K562 (cell line): ENCODE measurements around the gene SYNGR3. TPM values are rescaled to one million over a fixed set of nuclear protein-coding genes. Genes with fewer than 3 reads are reported as not detected.

Experiments used
- BCL6 ChIP-seq: fragments of 250-450 bp; sonication (Bioruptor Pico); IDR thresholded peaks from 2 replicates; pipeline ENCODE4 v1.4.0; 2020
- BRD4 ChIP-seq: fragments of 200-600 bp; sonication (generic); IDR thresholded peaks from 2 replicates; pipeline ENCODE4 v1.6.1; 2017; ENCODE audit warnings: inconsistent platforms
- E2F6 ChIP-seq, 2 experiments: IDR thresholded peaks; 2 replicates each; pipeline ENCODE4 v1.6.1; 2011; ENCODE audit warnings: borderline replicate concordance in 1 of 2, control low read depth in 1 of 2, low read depth in 1 of 2, low read length in 1 of 2, mild to moderate bottlenecking in 1 of 2, mixed read lengths in 1 of 2, moderate library complexity in 1 of 2; ENCODE audit not compliant: insufficient read depth in 1 of 2, insufficient read length in 1 of 2, poor library complexity in 1 of 2, severe bottlenecking in 1 of 2; ENCODE audit errors: extremely low read depth in 1 of 2
- ESRRA ChIP-seq: fragments of 450-650 bp; IDR thresholded peaks from 2 replicates; pipeline ENCODE4 v1.6.1; 2014; ENCODE audit warnings: low read depth, mild to moderate bottlenecking, moderate library complexity, borderline replicate concordance
- KDM5B ChIP-seq: fragments of 200-600 bp; sonication (generic); IDR thresholded peaks from 2 replicates; pipeline ENCODE4 v1.6.1; 2012; ENCODE audit warnings: low read depth, mild to moderate bottlenecking, moderate library complexity, low read length, control low read depth, inconsistent platforms; ENCODE audit not compliant: insufficient replicate concordance
- PHF21A ChIP-seq: fragments of 450-650 bp; IDR thresholded peaks from 2 replicates; pipeline ENCODE4 v1.6.1; 2017; ENCODE audit warnings: low read depth, borderline replicate concordance
- POLR2G ChIP-seq: fragments of 200-400 bp; formaldehyde crosslinking; IDR thresholded peaks from 2 replicates; pipeline ENCODE4 v1.6.1; 2017; ENCODE audit warnings: low read depth, mild to moderate bottlenecking, antibody characterized with exemption, low read length, moderate library complexity
- SAP30 ChIP-seq: fragments of 200-600 bp; sonication (generic); IDR thresholded peaks from 2 replicates; pipeline ENCODE4 v1.6.1; 2012; ENCODE audit warnings: borderline replicate concordance, low read depth, mild to moderate bottlenecking, moderate library complexity, low read length, control low read depth, inconsistent platforms; ENCODE audit not compliant: insufficient read depth, poor library complexity, severe bottlenecking
- SREBF1 ChIP-seq: fragments of 150-350 bp; IDR thresholded peaks from 2 replicates; pipeline ENCODE4 v1.6.1; 2014; ENCODE audit warnings: antibody characterized with exemption, low read depth, low read length, borderline replicate concordance
- THAP12 ChIP-seq: fragments of 250-450 bp; sonication (Bioruptor Pico); IDR thresholded peaks from 2 replicates; pipeline ENCODE4 v1.9.0; 2021; ENCODE audit warnings: mild to moderate bottlenecking, inconsistent platforms
- ZBTB33 ChIP-seq: sonication (generic); formaldehyde crosslinking; IDR thresholded peaks from 2 replicates; pipeline ENCODE4 v1.8.1; 2023; ENCODE audit warnings: mild to moderate bottlenecking, missing genetic modification reagents
- ZFX ChIP-seq: sonication (generic); formaldehyde crosslinking; IDR thresholded peaks from 2 replicates; pipeline ENCODE4 v1.8.0; 2022; ENCODE audit warnings: mild to moderate bottlenecking, missing genetic modification reagents, moderate library complexity
- ZKSCAN3 ChIP-seq: fragments of 250-450 bp; sonication (Bioruptor Pico); IDR thresholded peaks from 2 replicates; pipeline ENCODE4 v1.4.0; 2020
- ZNF212 ChIP-seq: fragments of 450-650 bp; formaldehyde crosslinking; IDR thresholded peaks from 2 replicates; pipeline ENCODE4 v1.4.0; 2020; ENCODE audit warnings: mild to moderate bottlenecking
- ZNF668 ChIP-seq: fragments of 250-450 bp; sonication (Bioruptor Pico); IDR thresholded peaks from 2 replicates; pipeline ENCODE4 v1.8.0; 2022; ENCODE audit warnings: mild to moderate bottlenecking, inconsistent platforms
- polyA plus RNA-seq, 8 experiments: library from polyadenylated mRNA; depleted of rRNA in 4 of 8; stranded (reverse) in 5 of 8; unstranded in 3 of 8; fragments of >200 nt; fragmentation: Nextera tagmentation in 2 of 8; fragmentation: Illumina TruSeq in 1 of 8; extraction: Ambion mirVana in 2 of 8; extraction: Trizol in 1 of 8; gene quantifications; 2 replicates each; pipeline versions ENCODE4 v1.2.1 to v1.2.3, GENCODE V29; 2011 to 2014; ENCODE audit warnings: inconsistent platforms in 1 of 8, missing spikeins in 1 of 8
- total RNA-seq, 7 experiments: library from RNA; depleted of rRNA in 6 of 7; stranded (reverse); fragments of >200 nt in 6 of 7; fragmentation: Illumina TruSeq in 2 of 7; extraction: Trizol in 2 of 7; gene quantifications; 2 replicates each; pipeline versions ENCODE4 v1.2.1 to v1.2.3, GENCODE V29; 2011 to 2021; ENCODE audit warnings: low replicate concordance in 1 of 7
- TF ChIP-seq, protein P1 (sequence below): fragments of 250-450 bp; sonication (Bioruptor Pico); IDR thresholded peaks from 2 replicates; pipeline ENCODE4 v1.9.0; 2021; ENCODE audit warnings: mild to moderate bottlenecking
- TF ChIP-seq, protein P2 (sequence below): sonication (generic); formaldehyde crosslinking; IDR thresholded peaks from 2 replicates; pipeline ENCODE4 v1.8.0; 2022; ENCODE audit warnings: missing genetic modification reagents, mild to moderate bottlenecking, moderate library complexity, borderline replicate concordance

Gene SYNGR3
- total and polyA plus RNA-seq, 9 of the 15 experiments (the other 6 are each of a cell fraction or from before 2014, with no cell fraction given): 3.7 to 69.2 (median 36.3) TPM

GRCh38 chr16:1983544-1984346 lies 6.0 kb upstream of the SYNGR3 start, which contains the start of gene GFER (continued):
- no peak for TF ChIP-seq SREBF1
- peak; percentile 72; the same call in 1 of the 2 replicates for TF ChIP-seq ESRRA
- peak; percentile 58 to 65 for TF ChIP-seq E2F6 (IDR thresholded peaks at IDR 0.05; ENCODE audit: borderline replicate concordance in 1 of 2, extremely low read depth in 1 of 2, insufficient read depth in 1 of 2, insufficient read length in 1 of 2, low read depth in 1 of 2, low read length in 1 of 2, poor library complexity in 1 of 2, severe bottlenecking in 1 of 2)
- peak; percentile 85; the same call in 1 of the 2 replicates for TF ChIP-seq THAP12 (CRISPR knock-in tag)
- peak; percentile 98 for TF ChIP-seq PHF21A
- no peak for TF ChIP-seq ZKSCAN3 (CRISPR knock-in tag)
- TF ChIP-seq, protein P1, sequence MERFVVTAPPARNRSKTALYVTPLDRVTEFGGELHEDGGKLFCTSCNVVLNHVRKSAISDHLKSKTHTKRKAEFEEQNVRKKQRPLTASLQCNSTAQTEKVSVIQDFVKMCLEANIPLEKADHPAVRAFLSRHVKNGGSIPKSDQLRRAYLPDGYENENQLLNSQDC (CRISPR knock-in tag): 0 out of 2 replicates have a peak, but pooled peaks have one; percentile 28
- TF ChIP-seq, protein P2, sequence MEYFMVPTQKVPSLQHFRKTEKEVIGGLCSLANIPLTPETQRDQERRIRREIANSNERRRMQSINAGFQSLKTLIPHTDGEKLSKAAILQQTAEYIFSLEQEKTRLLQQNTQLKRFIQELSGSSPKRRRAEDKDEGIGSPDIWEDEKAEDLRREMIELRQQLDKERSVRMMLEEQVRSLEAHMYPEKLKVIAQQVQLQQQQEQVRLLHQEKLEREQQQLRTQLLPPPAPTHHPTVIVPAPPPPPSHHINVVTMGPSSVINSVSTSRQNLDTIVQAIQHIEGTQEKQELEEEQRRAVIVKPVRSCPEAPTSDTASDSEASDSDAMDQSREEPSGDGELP (CRISPR knock-in tag): peak; percentile 78
- no peak for TF ChIP-seq ZNF212 (CRISPR knock-in tag)
- no peak for TF ChIP-seq BCL6 (CRISPR knock-in tag)
- peak; percentile 69 for TF ChIP-seq SAP30
- TF ChIP-seq BRD4: 0 out of 2 replicates have a peak, but pooled peaks have one; percentile 11
- peak; percentile 84 for TF ChIP-seq ZFX
- TF ChIP-seq ZNF668 (CRISPR knock-in tag): peak; percentile 44; the same call in 1 of the 2 replicates
- TF ChIP-seq POLR2G: peak; percentile 93
- peak; percentile 94 for TF ChIP-seq KDM5B
- no peak; the same call in 1 of the 2 replicates for TF ChIP-seq ZBTB33 (CRISPR knock-in tag)
